Stimulated activated CD4-positive, alpha-beta T cell treated with anti-CD3 and anti-CD28 coated beads, Interleukin-12 subunit alpha, Interleukin-12 subunit beta, amount 100 ng/mL, for 4 hours (primary cell): ENCODE measurements around the gene BSG.

Experiments used
- DNase-seq: peaks from one replicate; pipeline ENCODE4 v3.0.0-alpha.2; 2020

BSG gene

GRCh38 chr19:572140-572742 is at the start of gene BSG:
Gene BSG (plus strand): TSS chr19:572596. CDS start chr19:572635, 39 bp downstream.
- DNase-seq, result peak; percentile 98

GRCh38 chr19:522726-523125 is 49.7 kb upstream of the BSG start:
- no peak for DNase-seq

DNA sequence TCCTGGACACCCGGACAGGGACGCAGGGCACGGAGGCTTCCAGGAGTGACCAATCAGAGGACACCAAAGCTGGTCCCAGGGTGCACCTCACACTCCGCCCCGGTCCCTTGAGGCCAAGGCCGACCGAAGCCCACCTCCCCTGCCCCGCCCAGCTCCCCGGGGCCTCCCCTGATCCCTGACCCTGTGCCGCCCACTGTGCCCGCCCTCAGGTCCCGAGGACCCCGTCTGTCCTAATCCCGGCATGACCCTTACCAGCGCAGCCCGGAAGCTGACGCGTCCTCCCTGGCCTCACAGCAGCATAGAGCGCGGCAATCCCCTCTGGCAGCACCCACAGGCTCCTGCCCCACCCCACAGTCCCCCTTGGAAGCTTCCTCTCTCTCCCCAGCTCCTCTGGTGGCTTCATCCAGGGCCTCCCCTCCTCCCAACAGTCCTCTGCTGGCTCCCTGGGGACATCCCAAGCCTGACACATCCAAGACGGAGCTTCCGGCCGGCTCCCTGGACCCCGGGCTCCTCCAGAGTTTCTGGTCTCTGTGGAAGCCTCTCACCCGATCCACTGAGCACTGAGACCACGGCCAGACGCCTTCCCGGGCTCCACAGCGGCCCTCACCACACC is 48.2 kb upstream of the BSG start:
- no peak for DNase-seq

DNA sequence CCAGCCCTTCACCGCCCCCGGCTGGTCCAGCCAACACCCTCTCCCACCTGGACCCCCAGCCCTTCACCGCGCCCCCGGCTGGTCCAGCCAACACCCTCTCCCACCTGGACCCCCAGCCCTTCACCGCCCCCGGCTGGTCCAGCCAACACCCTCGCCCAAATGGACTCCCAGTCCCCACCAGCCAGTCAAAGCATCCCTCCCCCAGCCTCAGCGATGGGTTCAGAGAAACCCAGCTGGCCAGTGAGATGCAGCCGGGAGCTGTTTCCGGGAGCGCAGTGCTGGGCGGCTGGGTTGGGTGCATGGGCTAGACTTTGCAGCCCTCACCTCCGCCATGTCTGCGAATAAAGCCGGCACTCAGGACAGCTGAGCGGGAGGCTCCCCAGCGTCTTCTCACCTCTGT is 47.4 kb upstream of the BSG start:
- DNase-seq, result no peak

DNA sequence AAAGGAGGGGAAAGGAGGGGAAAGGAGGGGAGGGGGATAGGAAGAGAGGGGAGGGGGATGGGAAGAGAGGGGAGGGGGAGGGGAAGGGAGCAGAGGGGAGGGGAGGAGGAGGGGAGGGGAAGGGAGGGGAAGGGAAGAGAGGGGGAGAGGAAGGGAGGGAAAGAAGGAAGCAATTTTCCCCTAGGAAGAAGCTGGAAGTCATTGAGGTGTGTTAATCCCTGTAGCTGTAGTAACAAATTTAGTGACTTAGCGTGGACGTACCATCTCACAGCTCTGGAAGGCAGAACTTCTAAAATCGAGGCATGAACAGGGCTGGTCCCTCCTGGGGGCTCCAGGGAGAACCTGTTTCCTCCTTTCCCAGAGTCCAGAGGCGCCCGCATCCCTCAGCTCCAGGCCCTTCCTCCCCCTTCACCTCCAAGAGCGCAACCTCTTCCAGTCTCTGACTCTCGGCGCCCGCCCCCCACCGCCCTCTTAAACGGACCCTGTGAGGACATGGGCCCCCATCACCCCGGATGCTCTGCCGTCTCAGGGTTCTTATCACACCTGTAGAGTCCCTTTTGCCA is 46.5 kb upstream of the BSG start:
- DNase-seq, result no peak

DNA sequence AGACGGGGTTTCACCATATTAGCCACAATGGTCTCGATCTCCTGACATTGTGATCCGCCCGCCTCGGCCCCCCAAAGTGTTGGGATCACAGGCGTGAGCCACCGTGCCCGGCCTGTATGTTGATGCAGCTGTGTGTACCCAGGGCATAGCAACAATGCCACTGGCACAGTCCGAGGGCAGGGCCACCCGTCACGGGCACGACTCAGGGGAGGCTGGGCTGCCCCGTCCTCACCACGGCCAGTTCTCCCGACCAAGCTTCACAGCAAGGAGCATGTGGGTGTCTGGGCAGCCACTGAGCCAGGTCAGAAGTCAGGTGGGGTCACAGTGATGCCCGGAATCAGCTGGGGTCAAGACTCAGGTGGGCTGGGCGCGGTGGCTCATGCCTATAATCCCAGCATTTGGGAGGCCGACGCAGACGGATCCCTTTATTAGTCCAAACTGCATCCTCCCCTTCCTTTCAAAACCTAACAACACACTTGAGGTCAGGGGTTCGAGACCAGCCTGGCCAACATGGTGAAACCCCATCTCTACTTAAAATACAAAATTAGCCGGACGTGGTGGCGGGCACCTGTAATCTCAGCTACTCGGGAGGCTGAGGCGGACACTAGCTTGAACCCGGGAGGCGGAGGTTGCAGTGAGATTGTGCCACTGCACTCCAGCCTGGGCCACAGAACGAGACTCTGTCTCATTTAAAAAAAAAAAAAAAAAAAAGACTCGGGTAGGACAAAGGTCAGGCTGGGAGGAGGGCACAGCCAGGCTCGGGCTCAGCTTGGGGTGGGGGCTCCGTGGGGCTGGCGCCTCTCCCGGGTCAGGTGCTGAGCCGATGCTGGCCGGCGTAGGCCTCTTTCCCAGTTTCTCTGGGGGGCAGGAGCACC is 42.0 kb upstream of the BSG start:
- no peak for DNase-seq

GRCh38 chr19:531009-531752 is 41.2 kb upstream of the BSG start:
- DNase-seq, result peak; percentile 89

GRCh38 chr19:531753-532560 is 40.4 kb upstream of the BSG start, which contains the start of gene CDC34:
Gene CDC34 (plus strand): TSS chr19:531760. CDS start chr19:531932, 172 bp downstream.
- no peak for DNase-seq

GRCh38 chr19:532561-533363 is 39.6 kb upstream of the BSG start:
- DNase-seq, result no peak

DNA sequence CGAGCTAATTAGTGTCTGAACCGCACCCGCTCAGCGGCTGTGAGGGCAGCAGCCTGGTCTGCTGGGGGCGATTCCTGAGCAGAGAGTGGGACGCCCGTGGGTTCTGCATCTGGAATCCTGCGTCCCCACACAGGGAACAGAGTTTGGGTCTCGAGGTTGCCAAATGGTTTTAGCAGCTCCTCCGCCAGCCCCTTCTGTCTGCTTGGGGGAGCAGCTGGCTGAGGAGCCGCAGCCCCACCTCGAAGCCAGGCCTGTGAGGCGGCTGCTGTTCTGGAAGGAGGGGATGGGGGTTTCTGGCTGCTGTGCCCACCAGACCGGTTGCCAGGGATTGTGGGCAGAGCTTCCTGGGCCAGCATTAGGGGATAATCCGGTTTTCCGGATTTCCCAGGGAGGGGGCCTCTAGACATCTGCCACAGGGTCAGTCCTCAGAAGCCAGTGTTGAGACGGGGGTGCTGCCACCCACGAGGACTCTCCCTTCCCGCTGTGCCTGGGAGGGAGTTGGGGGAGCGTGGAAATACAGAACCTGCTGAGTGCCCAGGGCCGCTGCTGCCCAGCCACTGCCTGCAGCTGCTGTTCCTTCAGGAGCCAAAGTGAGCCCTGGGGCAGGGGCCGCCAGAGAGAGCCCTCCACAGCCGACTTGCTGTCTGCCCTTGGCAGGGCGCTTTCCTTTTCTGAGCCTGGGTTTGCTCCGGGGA is 38.9 kb upstream of the BSG start:
- DNase-seq, result no peak

- DNase-seq, result no peak
Observed at GRCh38 chr19:534088-534487, 38.3 kb upstream of the BSG start.

DNA sequence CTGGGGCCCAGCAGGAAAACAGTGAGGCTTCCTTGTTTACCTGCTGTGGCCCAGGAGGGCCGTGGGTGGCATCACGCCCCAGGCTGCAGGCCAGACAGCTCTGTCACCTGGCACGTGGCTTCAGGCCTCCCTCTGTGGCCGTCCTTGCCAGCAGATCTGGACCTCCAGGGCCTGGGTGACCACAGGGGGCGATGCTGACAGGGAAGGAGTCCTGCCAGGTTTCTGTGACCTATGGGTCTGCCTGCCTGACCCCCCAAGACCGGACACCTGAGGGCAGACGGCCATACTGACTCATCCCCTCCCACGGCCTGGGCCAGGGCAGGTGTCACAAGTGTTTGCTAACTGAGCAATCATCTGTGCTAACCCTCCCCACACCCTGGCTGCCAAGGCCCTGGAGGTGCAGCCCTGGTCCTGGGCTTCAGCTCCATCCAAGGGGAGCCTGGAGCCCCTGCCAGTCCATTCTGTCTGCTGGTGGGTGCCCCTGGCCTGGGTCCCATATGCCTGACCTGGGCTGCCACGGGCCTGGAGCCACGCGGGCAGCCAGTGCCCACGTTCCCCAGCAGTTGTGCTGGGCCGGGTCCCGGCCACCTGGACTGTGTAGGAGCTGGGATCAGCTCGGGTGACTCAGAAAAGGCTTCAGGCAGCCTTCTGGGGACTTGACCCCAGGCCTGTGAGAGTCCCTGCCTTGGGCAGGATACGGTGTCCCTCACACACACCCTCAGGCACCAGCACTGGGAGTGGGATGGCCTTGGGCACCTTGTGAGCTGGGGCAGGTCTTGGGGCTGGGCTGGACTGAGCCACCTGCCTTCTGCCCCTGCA is 37.2 kb upstream of the BSG start:
- DNase-seq, result no peak

- no peak for DNase-seq
Observed at GRCh38 chr19:536031-536880, 36.1 kb upstream of the BSG start.

- no peak for DNase-seq
Observed at GRCh38 chr19:536881-537404, 35.5 kb upstream of the BSG start.

GRCh38 chr19:538641-539428 is 33.6 kb upstream of the BSG start:
- DNase-seq, result no peak

DNA sequence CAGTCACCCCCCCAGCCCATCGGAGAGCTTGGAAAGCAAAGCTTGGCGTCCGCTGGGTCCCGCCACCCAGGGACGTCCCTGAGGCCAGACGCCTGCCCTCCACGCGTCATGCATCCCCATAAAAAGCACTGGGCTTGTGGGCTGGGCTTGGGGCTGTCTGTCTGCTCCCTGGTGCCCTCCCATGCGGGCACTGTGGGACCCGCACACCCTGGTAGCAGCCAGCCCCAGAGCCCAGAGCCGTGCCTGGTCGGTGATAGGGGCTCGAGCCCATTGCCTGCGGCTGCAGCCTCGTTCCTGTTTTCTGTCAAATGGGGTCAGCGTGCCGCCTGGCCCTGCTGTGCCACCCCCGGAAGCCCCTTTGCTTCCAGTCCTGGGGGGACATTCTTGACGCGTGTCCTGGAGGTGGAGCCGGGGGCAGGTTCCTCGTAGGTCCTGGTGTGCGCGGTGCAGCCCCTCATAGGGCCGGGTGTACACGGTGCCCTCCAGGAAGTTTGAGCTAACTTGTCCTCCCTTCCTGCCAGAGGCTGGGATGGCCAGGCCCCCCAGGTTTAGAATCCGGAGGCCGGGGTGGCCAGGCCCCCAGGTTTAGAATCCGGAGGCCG is 32.9 kb upstream of the BSG start:
- no peak for DNase-seq
